Skeletal muscle tissue (tissue), 4 donors: ENCODE results near the gene USP12. TPM values are rescaled to one million over a fixed set of nuclear protein-coding genes. Genes with fewer than 3 reads are reported as not detected.

ENCODE experiments used
- H3K27ac ChIP-seq: one replicate; pipeline ENCODE4 v1.7.0; 2013; ENCODE audit warnings: mild to moderate bottlenecking, low read depth, low read length, inconsistent platforms
- H3K27me3 ChIP-seq, 3 donors: one replicate each; pipeline ENCODE4 v1.7.0; 2013; ENCODE audit warnings: low read length in 3 of 3; ENCODE audit not compliant: control insufficient read depth in 3 of 3, insufficient read depth in 3 of 3
- H3K36me3 ChIP-seq, 3 donors: one replicate each; pipeline ENCODE4 v1.7.0; 2013; ENCODE audit warnings: low read length in 3 of 3; ENCODE audit not compliant: control insufficient read depth in 3 of 3, insufficient read depth in 3 of 3
- H3K4me1 ChIP-seq, 3 donors: one replicate each; pipeline ENCODE4 v1.7.0; 2013; ENCODE audit warnings: low read length in 3 of 3, mild to moderate bottlenecking in 3 of 3; ENCODE audit not compliant: control insufficient read depth in 3 of 3, insufficient read depth in 3 of 3
- H3K4me3 ChIP-seq, 3 donors: one replicate each; pipeline ENCODE4 v1.7.0; 2013; ENCODE audit warnings: low read length in 3 of 3
- H3K9ac ChIP-seq, 3 donors: one replicate each; pipeline ENCODE4 v1.7.0; 2013; ENCODE audit warnings: low read length in 3 of 3, mild to moderate bottlenecking in 3 of 3, moderate library complexity in 2 of 3, low read depth in 1 of 3
- H3K9me3 ChIP-seq, 3 donors: one replicate each; pipeline ENCODE4 v1.7.0; 2013; ENCODE audit warnings: low read length in 3 of 3; ENCODE audit not compliant: control insufficient read depth in 3 of 3
- total RNA-seq: library from RNA; depleted of rRNA; stranded (reverse); fragments of >200 nt; gene quantifications from one replicate; pipeline ENCODE4 v1.2.3, GENCODE V29; 2014
- donor health status: Osteomylitis.

USP12 gene
- total RNA-seq, 1 donor from 2014 or later, result 22.4 TPM

DNA sequence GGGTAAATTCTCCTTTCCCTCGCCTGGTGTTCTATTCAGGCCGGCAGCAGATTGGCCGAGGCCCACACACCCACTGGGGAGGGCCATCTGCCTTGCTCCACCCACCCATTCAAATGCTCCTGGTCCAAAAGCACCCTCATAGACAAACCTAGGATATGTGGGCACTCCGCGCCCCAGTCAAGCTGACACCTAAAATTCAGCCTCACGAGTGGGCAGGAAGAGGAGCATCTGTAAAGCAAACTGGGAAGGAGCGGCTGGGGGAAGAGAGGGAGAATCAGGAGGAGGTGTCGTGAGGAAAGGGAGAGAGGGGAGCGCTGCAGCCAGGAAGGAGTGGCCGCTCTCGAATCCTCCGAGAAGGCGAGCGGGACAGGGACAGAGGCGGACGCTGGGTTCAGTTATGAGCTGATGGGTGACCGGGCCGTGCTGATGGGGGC lies 136.9 kb downstream of the USP12 start:
- Histone ChIP-seq H3K4me1 (no peaks in the 10 kb centered on the region), H3K36me3 (no peaks in the 10 kb centered on the region), H3K9ac (no peak overlapping the region), H3K27ac (no peak overlapping the region), H3K4me3 (peak overlapping the region in 1 of 3 donors; percentile 13), H3K27me3 (peaks cover 0 to 6% (median 4%) of the 10 kb centered on the region in 3 donors), H3K9me3 (no peaks in the 10 kb centered on the region)

GRCh38 chr13:27028683-27029480 lies 142.7 kb downstream of the USP12 start:
- no peaks in the 10 kb centered on the region for H3K4me1 ChIP-seq
- H3K9ac ChIP-seq, result no peak overlapping the region
- H3K9me3 ChIP-seq, result no peaks in the 10 kb centered on the region
- H3K4me3 ChIP-seq, result no peak overlapping the region
- H3K36me3 ChIP-seq, result no peaks in the 10 kb centered on the region
- H3K27me3 ChIP-seq, result no peaks in the 10 kb centered on the region
- no peak overlapping the region for H3K27ac ChIP-seq

GRCh38 chr13:27027086-27027667 lies 144.4 kb downstream of the USP12 start:
- Histone ChIP-seq H3K4me1 (no peaks in the 10 kb centered on the region), H3K9ac (no peak overlapping the region), H3K27ac (no peak overlapping the region), H3K27me3 (no peaks in the 10 kb centered on the region), H3K4me3 (no peak overlapping the region), H3K9me3 (no peaks in the 10 kb centered on the region), H3K36me3 (no peaks in the 10 kb centered on the region)

DNA sequence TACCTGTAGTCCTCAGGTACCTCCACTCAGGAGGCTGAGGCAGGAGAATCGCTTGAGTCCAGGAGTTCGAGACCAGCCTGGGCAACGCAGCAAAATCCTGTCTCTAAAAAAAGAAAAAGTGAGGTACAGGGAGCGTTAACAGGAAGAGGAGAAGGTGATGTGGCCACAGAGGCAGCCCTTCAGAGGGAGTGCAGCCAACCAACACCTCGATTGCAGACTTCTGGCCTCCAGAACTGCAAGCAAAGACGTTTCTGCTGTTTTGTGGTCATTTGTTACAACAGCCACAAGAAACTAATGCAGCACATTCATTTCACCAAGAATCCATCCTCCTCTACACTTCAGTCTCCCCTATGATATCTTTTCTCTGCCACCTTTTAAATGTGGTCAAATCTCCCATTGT lies 145.2 kb downstream of the USP12 start:
- Histone ChIP-seq H3K9ac (no peak overlapping the region), H3K36me3 (no peaks in the 10 kb centered on the region), H3K27me3 (no peaks in the 10 kb centered on the region), H3K9me3 (no peaks in the 10 kb centered on the region), H3K4me1 (no peaks in the 10 kb centered on the region), H3K27ac (no peak overlapping the region), H3K4me3 (no peak overlapping the region)

DNA sequence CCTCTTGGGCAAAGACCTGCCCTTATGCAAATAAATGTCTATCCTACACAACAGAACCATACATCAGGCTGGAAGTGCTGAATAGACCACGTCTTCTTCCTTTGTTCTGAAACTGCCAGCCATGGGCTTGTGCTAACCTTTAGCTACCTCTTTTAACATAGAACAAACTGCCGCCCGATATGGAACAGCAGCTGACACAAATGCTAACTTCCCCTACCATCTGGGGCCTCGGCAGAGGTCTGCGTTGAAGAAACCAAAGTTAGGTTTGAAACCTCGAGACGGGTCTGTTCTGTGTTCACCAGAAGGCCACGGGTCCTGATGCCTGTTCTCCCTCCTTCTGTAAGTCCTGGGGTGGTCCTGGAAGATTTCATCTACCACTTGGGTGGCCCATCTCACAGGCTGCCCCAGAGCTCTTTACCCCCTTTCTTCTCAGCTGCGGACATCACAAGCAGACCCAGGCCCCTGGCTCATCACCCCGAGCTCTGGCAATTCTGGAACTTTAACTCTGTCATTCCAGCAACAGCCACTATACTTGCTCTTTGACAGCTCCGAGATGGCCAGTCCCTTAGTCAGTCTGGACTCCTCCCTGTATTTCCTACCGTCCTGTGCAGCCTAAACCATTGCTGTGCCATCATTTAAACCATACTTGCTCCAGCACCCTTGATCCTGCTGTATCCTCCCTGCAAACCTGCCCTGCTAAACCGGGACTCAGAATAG lies 146.7 kb downstream of the USP12 start:
- Histone ChIP-seq H3K4me3 (no peak overlapping the region), H3K27ac (no peak overlapping the region), H3K9ac (no peak overlapping the region), H3K27me3 (no peaks in the 10 kb centered on the region), H3K4me1 (no peaks in the 10 kb centered on the region), H3K36me3 (no peaks in the 10 kb centered on the region), H3K9me3 (no peaks in the 10 kb centered on the region)

DNA sequence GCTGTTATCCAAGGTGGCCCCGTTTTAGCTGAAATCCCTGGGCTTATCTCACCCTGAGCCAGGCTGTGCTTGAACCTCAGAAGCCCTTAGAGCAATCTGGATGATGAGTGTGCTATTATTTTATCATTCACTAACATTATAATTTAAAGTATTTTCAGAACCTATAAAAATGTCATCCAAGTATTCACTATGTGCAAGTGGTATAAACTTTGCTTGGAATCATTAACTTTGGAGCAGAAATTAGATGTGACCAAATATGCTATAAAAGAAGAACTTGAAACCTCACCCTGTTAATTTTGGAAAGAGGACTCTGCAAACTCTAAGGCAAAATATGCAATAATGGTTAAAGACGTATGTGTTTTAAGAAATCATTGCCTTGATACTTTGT lies 147.5 kb downstream of the USP12 start:
- no peaks in the 10 kb centered on the region for H3K9me3 ChIP-seq
- no peak overlapping the region for H3K4me3 ChIP-seq
- H3K4me1 ChIP-seq, result no peaks in the 10 kb centered on the region
- H3K27me3 ChIP-seq, result no peaks in the 10 kb centered on the region
- no peak overlapping the region for H3K27ac ChIP-seq
- H3K9ac ChIP-seq, result no peak overlapping the region
- no peaks in the 10 kb centered on the region for H3K36me3 ChIP-seq

GRCh38 chr13:27023385-27024073 lies 148.1 kb downstream of the USP12 start:
- Histone ChIP-seq H3K9me3 (no peaks in the 10 kb centered on the region), H3K9ac (no peak overlapping the region), H3K4me1 (no peaks in the 10 kb centered on the region), H3K36me3 (no peaks in the 10 kb centered on the region), H3K27ac (no peak overlapping the region), H3K27me3 (no peaks in the 10 kb centered on the region), H3K4me3 (no peak overlapping the region)

- H3K9me3 ChIP-seq, result no peaks in the 10 kb centered on the region
- H3K27ac ChIP-seq, result no peak overlapping the region
- no peak overlapping the region for H3K4me3 ChIP-seq
- no peaks in the 10 kb centered on the region for H3K27me3 ChIP-seq
- H3K36me3 ChIP-seq, result no peaks in the 10 kb centered on the region
- H3K4me1 ChIP-seq, result no peaks in the 10 kb centered on the region
- no peak overlapping the region for H3K9ac ChIP-seq
Measured at GRCh38 chr13:27022571-27023311, 148.9 kb downstream of the USP12 start.

DNA sequence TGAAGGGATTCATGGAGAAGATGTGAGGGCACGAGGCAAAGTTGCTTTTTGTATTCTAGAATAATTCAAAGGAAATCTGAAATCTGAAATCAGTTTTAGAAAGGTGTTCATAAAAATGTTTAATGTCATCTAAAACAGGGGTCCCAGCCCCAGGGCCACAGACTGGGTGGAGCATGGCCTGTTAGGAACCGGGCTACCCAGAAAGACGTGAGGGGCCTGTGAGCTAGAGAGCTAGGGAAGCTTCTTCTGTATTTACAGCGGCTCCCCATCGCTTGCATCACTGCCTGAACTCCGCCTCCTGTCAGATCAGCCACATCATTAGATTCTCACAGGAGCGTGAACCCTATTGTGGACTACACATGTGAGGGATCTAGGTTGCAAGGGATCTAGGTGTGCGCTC lies 151.2 kb downstream of the USP12 start:
- Histone ChIP-seq H3K36me3 (no peaks in the 10 kb centered on the region), H3K9me3 (no peaks in the 10 kb centered on the region), H3K27me3 (no peaks in the 10 kb centered on the region), H3K4me1 (peaks cover 0 to 4% (median 0%) of the 10 kb centered on the region in 3 donors), H3K4me3 (no peak overlapping the region), H3K27ac (no peak overlapping the region), H3K9ac (no peak overlapping the region)
